ENCODE data around the gene GSTO2. TPM values are rescaled to one million over a fixed set of nuclear protein-coding genes. Genes with fewer than 3 reads are reported as not detected.
A peak's percentile ranks its signal among the peaks of the same experiment; 100 is the strongest.

Gene GSTO2
- total RNA-seq, 2 experiments from 2014 or later, result 2.3 to 2.6 TPM

DNA sequence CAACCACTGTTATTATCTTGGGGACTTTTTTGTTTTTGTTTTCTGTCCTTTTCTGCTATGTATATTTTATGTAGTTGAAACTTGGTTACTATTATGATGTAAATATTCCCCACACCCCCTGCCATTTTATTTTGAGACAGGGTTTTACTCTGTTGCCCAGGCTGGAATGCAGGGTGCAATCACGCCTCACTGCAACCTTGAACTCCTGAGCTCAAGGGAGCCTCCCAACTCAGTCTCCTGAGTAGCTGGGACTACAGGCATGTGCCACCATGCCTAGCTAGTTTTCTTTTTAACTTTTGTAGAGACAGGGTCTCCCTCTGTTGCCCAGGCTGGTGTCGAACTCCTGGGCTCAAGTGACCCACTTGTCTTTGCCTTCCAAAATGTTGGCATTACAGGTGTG, 18.0 kb downstream of the GSTO2 start:
- H3K9me3 Mint-ChIP-seq, result no peaks in the 10 kb centered on the region
- no peak for DNase-seq
- no peak overlapping the region for H3K27ac Mint-ChIP-seq
- ChIA-PET POLR2A (no interaction called here), CTCF (interaction anchor here (1.2 to 13.0 kb wide), 4 partner anchors 10 to 64 kb away, joined by 3 to 193 read pairs (median 10); no protein-coding TSS in a partner anchor)
- intact Hi-C loops (cut with micrococcal nuclease), result no loop called here
- peaks cover 20% of the 10 kb centered on the region for H3K27me3 Mint-ChIP-seq
- H3K4me3 Mint-ChIP-seq, result no peak overlapping the region
- H3K4me1 Mint-ChIP-seq (ENCODE audit: low read depth), result peaks cover 5% of the 10 kb centered on the region
- H3K36me3 Mint-ChIP-seq, result no peaks in the 10 kb centered on the region

GRCh38 chr10:104288355-104288754, 19.4 kb downstream of the GSTO2 start:
- Mint-ChIP-seq H3K4me1 (ENCODE audit: low read depth) (peaks cover 12% of the 10 kb centered on the region), H3K36me3 (no peaks in the 10 kb centered on the region), H3K27me3 (peaks cover 20% of the 10 kb centered on the region), H3K9me3 (no peaks in the 10 kb centered on the region), H3K4me3 (no peak overlapping the region), H3K27ac (no peak overlapping the region)
- intact Hi-C loops (cut with micrococcal nuclease), result no loop called here
- ChIA-PET CTCF (interaction anchor here (1.0 to 13.0 kb wide), 3 partner anchors 12 to 65 kb away, joined by 3 to 193 read pairs (median 186); partner anchors contain the start of gene CFAP58), POLR2A (no interaction called here)
- no peak for DNase-seq

DNA sequence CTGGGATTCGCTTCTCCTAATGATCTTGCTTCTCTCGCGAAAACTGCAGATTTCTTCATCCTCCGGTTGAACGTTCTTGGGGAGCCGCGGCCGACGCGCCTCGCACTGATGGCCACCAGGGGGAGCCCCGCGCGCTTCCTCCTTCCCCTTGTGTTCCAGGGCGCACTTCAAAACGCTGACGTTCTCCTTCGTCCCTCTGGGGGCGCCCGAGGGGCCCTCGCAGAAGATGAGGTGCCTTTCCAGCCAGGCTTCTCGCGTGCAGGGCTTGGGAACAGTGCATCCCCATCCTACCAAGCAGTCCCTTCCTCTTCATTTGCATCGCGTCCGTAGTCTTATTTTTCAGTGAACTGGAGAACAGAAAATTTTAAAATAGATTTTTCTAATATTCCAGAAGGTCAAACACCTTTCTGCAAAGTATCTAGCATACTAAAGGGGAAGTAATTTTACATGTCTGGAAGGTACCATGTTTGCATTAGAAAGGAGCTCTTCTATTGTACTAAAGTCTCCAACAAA, 22.5 kb downstream of the GSTO2 start:
- CTCF ChIA-PET, result interaction anchor here (0.6 to 13.0 kb wide), 27 partner anchors 8 to 405 kb away, joined by 3 to 240 read pairs (median 4); partner anchors contain the start of genes CFAP58, GSTO1, GSTO2 and ITPRIP
- Mint-ChIP-seq H3K9me3 (no peaks in the 10 kb centered on the region), H3K4me1 (ENCODE audit: low read depth) (peaks cover 12% of the 10 kb centered on the region), H3K4me3 (peak overlapping the region; percentile 39), H3K27ac (no peak overlapping the region), H3K27me3 (peaks cover 23% of the 10 kb centered on the region), H3K36me3 (no peaks in the 10 kb centered on the region)
- intact Hi-C loops (cut with micrococcal nuclease), result loop anchor here (1.0 to 5.0 kb wide), 4 partner anchors 13 to 331 kb away; partner anchors contain the start of gene ITPRIP
- peak; percentile 92 for DNase-seq
- POLR2A ChIA-PET, result interaction anchor here (1.3 to 1.6 kb wide), 3 partner anchors 23 to 60 kb away, joined by 3 to 7 read pairs (median 4); partner anchors contain the start of gene GSTO2

GRCh38 chr10:104293011-104293410, 24.0 kb downstream of the GSTO2 start:
- POLR2A ChIA-PET, result interaction anchor here (0.9 to 1.6 kb wide), 3 partner anchors 24 to 58 kb away, joined by 3 to 7 read pairs (median 3); partner anchors contain the start of genes GSTO2 and ITPRIP
- Mint-ChIP-seq H3K9me3 (no peaks in the 10 kb centered on the region), H3K27me3 (peaks cover 21% of the 10 kb centered on the region), H3K4me1 (ENCODE audit: low read depth) (peaks cover 12% of the 10 kb centered on the region), H3K36me3 (no peaks in the 10 kb centered on the region), H3K4me3 (no peak overlapping the region), H3K27ac (no peak overlapping the region)
- DNase-seq, result no peak
- intact Hi-C loops (cut with micrococcal nuclease), result loop anchor here (5.0 kb wide), 2 partner anchors 44 to 329 kb away; partner anchors contain the start of gene ITPRIP
- CTCF ChIA-PET, result interaction anchor here (0.8 to 13.0 kb wide), 10 partner anchors 10 to 170 kb away, joined by 3 to 240 read pairs (median 8); partner anchors contain the start of genes CFAP58 and ITPRIP

- intact Hi-C loops (cut with micrococcal nuclease), result loop anchor here (5.0 kb wide), 2 partner anchors 43 to 328 kb away; partner anchors contain the start of gene ITPRIP
- no peaks in the 10 kb centered on the region for H3K9me3 Mint-ChIP-seq
- DNase-seq, result no peak
- no peaks in the 10 kb centered on the region for H3K36me3 Mint-ChIP-seq
- H3K27ac Mint-ChIP-seq, result no peak overlapping the region
- POLR2A ChIA-PET, result interaction anchor here (0.9 to 1.2 kb wide), 2 partner anchors 25 to 44 kb away, joined by 3 read pairs; partner anchors contain the start of genes GSTO2 and ITPRIP
- peaks cover 12% of the 10 kb centered on the region for H3K4me1 Mint-ChIP-seq (ENCODE audit: low read depth)
- peaks cover 19% of the 10 kb centered on the region for H3K27me3 Mint-ChIP-seq
- CTCF ChIA-PET, result interaction anchor here (4.9 to 13.0 kb wide), 4 partner anchors 14 to 57 kb away, joined by 45 to 240 read pairs (median 190); partner anchors contain the start of genes CFAP58 and ITPRIP
- no peak overlapping the region for H3K4me3 Mint-ChIP-seq
Measured at GRCh38 chr10:104293781-104294321, 24.9 kb downstream of the GSTO2 start.

- CTCF ChIA-PET, result interaction anchor here (8.8 to 13.0 kb wide), 3 partner anchors 11 to 54 kb away, joined by 186 to 240 read pairs (median 193); partner anchors contain the start of gene CFAP58
- POLR2A ChIA-PET, result interaction anchor here (1.1 kb wide), 1 partner anchor 28 kb away, joined by 3 read pairs; the partner anchor contains the start of gene GSTO2
- Mint-ChIP-seq H3K4me1 (ENCODE audit: low read depth) (peaks cover 16% of the 10 kb centered on the region), H3K27me3 (peaks cover 2% of the 10 kb centered on the region), H3K9me3 (peaks cover under 1% of the 10 kb centered on the region), H3K36me3 (no peaks in the 10 kb centered on the region), H3K27ac (no peak overlapping the region), H3K4me3 (no peak overlapping the region)
- no peak for DNase-seq
- intact Hi-C loops (cut with micrococcal nuclease), result no loop called here
Measured at GRCh38 chr10:104296687-104297436, 27.9 kb downstream of the GSTO2 start.

- no peak overlapping the region for H3K4me3 Mint-ChIP-seq
- H3K27me3 Mint-ChIP-seq, result peaks cover 2% of the 10 kb centered on the region
- ChIA-PET CTCF (interaction anchor here (1.2 to 10.3 kb wide), 6 partner anchors 7 to 53 kb away, joined by 3 to 240 read pairs (median 20); partner anchors contain the start of gene CFAP58), POLR2A (interaction anchor here (0.6 kb wide), 1 partner anchor 58 kb away, joined by 5 read pairs; no protein-coding TSS in a partner anchor)
- DNase-seq, result peak; percentile 61
- H3K4me1 Mint-ChIP-seq (ENCODE audit: low read depth), result peaks cover 11% of the 10 kb centered on the region
- H3K27ac Mint-ChIP-seq, result no peak overlapping the region
- peaks cover 3% of the 10 kb centered on the region for H3K9me3 Mint-ChIP-seq
- no peaks in the 10 kb centered on the region for H3K36me3 Mint-ChIP-seq
- intact Hi-C loops (cut with micrococcal nuclease), result no loop called here
Measured at GRCh38 chr10:104297697-104298660, 29.0 kb downstream of the GSTO2 start.

- peaks cover 9% of the 10 kb centered on the region for H3K4me1 Mint-ChIP-seq (ENCODE audit: low read depth)
- ChIA-PET CTCF (interaction anchor here (0.8 to 3.3 kb wide), 7 partner anchors 8 to 547 kb away, joined by 3 to 20 read pairs (median 6); partner anchors contain the start of genes CFAP58 and ITPRIP), POLR2A (no interaction called here)
- intact Hi-C loops (cut with micrococcal nuclease), result no loop called here
- no peak overlapping the region for H3K27ac Mint-ChIP-seq
- H3K4me3 Mint-ChIP-seq, result no peak overlapping the region
- H3K9me3 Mint-ChIP-seq, result peaks cover 3% of the 10 kb centered on the region
- DNase-seq, result no peak
- peaks cover 2% of the 10 kb centered on the region for H3K27me3 Mint-ChIP-seq
- no peaks in the 10 kb centered on the region for H3K36me3 Mint-ChIP-seq
Measured at GRCh38 chr10:104299031-104299904, 30.3 kb downstream of the GSTO2 start.

DNA sequence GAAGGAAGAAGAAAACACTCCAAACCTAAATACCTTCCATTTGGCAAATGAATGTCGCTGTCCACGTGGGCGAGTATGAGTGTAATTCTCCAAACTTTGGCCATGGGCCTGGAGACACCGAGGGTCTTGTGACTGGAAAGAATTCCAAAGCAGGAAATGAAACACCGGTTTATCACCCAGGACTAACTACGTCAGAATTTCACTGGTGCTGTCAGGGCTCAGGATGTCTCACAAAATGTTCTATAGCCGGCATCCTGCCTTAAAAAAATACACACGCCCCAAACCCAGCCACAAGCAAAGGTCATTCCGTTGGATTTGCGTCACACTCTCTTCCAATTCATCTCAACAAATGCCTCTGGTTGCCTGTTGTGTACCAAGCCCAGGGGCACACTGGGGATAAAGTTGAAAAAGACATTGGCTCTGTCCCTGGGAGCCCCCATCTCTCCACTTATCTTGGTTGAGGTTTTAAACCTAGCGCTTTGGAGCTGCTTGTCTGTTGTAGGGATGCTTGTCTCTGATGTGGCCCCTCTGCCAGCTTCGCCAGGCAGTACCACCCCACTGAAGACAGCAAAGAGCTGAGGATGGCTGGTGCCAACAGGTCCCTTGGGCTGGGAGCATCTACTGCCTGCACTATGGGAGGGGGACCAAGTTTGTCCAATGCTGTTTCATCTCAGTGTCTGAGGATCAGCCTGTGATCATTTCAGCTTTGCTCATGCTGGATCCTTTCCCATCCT, 31.2 kb downstream of the GSTO2 start:
- peaks cover 3% of the 10 kb centered on the region for H3K9me3 Mint-ChIP-seq
- ChIA-PET POLR2A (no interaction called here), CTCF (interaction anchor here (0.8 to 3.3 kb wide), 7 partner anchors 9 to 548 kb away, joined by 3 to 20 read pairs (median 6); partner anchors contain the start of genes CFAP58 and ITPRIP)
- H3K4me3 Mint-ChIP-seq, result no peak overlapping the region
- peaks cover 2% of the 10 kb centered on the region for H3K27me3 Mint-ChIP-seq
- no peak overlapping the region for H3K27ac Mint-ChIP-seq
- H3K4me1 Mint-ChIP-seq (ENCODE audit: low read depth), result peaks cover 9% of the 10 kb centered on the region
- intact Hi-C loops (cut with micrococcal nuclease), result no loop called here
- no peak for DNase-seq
- H3K36me3 Mint-ChIP-seq, result no peaks in the 10 kb centered on the region
